ENCODE measurements around the gene A2M.

A2M gene

DNA sequence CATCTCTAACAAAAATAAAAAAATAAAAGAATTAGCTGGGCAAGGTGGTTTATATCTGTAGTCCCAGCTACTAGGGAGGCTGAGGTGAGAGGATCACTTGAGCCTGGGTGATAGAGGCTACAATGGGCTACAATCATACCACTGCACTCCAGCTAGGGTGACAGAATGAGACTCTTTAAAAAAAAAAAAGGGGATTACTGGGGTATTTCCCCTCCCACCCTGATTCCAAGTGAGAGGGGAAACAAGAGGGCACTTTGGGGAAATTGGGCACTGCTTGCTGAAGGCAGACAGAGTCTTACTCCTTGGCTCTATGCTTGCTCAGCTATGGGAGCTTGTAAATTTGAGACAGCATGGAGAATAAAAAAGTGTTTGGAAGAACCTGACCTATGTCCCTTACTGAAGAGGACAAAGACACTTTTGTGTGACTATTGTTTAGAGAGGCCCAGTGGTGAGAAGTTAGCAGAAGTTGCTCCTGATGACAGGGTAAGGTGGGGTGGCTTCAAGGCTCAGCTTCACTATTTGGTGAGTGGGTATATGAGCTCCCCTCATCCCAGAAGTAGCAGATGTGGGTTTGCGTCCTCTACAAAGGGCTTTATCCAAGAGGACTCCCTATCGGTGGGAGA is 82.3 kb downstream of the A2M start:
- no peak for DNase-seq

DNA sequence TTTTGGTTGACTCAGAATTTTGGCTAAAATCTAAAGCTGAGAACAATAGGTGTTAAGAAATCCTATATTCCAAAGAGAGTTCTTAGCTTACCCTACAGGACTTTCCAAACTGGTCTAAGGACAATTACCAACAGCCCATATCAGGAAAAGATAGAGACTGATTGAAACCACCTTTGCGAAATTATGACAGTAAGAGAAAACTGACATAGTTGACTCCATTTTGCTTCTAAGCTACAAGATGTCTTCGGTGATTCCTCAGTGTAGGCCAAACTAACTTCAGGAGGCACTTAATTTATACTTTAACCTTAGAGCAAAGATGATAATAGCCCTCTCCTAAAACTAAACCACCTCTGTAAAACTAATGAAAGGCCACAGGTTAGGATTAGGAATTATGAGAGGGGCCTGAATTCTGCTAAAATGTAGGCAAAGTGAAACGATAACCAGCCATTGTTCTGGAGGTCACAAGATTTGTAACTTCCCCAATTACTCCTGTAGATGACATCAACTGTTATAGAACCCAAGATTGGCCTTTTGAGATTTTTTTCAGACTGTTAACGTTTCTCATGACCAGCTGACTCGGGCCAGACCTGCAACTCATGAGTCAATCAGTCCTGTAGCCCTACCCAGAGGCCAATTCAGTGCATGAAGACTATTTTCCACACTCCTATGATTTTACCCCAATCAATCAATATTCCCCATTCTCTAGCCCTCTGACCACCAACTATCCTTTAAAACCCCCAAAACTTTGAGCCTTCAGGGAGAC is 83.3 kb downstream of the A2M start:
- peak; percentile 90 to 93 for DNase-seq

DNA sequence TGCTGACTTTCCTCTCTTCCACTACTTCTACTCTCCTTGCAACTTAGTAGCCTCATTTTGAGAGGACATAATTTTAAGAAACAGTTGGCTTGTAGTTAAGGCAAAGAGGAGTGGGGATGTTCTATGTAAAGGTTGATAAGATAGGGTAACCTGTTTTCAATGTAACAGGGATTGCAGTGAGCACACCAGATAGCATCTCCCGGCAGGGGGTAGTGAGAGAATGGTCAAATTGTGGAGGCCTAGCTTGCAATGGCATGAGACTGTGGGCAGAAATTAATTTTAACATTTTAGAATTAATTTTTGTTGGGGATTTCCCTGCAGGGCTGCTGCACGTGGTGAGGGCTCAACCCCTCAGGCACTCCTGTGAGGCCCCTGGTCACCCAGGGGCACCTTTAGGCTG is 84.9 kb downstream of the A2M start:
- no peak for DNase-seq

DNA sequence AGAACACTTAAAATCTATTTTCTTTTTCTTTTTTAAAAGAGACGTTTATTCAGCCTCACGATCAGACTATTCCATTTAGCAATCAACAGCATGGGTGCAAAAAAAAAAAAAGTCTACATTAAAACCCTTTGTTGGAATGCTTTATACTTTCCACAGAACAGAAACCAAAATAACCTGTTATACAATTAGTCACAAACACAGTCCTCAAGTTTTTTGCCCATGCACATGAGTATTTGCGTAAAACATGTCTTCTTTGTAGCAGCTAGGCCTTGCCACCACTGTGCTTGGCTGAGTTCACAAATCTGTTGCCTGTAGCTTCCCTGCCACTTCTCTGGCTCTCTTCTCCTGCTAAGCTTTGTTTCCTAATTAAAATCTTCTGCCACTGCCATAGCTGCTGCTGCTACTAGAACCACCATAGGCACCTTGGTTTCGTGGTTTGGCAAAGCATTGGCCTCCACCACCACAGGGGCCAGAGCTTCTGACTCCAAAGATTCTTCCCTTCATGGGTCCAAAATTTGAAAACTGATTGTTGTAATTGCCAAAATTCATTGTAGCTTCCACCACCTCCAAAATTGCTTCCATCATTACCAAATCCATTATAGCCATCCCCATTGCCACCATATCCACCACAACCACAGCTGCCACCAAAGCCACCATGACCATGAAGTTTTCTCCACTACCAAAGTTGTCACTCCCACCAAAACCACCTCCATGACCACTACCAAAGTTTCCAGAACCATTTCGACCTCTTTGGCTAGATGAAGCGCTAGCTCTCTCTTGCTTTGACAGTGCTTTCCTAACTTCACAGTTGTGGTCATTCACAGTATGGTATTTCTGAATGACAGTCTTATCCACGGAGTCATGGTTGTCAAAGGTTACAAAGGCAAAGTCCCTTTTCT is 88.3 kb downstream of the A2M start:
- no peak for DNase-seq

DNA sequence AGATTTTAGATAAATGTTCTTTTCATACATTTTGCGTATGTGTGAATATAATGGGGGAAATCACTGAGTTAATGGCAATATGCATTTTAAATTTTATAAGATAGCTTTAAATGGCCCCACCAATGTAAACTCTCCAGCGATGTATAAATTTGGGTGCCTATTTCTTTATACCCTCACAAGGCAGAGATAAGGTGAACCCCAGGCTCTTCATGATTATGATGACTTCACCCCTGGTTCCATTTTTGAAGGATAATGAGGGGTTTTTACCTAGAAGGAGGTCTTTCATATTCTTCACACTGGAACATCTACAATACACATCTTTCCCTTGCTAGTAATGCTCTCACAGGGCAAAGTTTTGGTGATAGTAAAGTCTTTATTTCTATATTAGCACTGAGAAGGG is 91.2 kb downstream of the A2M start:
- DNase-seq: no peak

DNA sequence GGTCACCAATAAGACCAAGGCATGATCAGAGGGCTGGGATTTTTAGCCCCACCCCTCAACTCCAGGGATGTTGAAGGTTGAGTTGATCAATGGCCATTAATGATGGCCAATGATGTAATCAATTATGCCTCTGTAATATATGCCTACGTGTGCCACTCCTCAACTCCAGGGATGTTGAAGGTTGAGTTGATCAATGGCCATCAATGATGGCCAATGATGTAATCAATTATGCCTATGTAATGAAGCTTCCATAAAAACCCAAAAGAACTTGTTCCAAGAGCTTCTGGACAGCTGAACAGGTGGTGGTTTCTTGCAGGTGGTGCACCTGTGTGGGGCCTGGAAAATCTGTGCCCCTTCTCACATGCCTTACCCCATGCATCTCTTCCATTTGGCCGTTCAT is 93.1 kb downstream of the A2M start:
- no peak for DNase-seq
